SK-N-MC (cell line): ENCODE data around the gene ATPAF1.

ENCODE experiments used
- DNase-seq: peaks from one replicate; pipeline ENCODE4 v3.0.0-alpha.2; 2011; ENCODE audit warnings: low read depth, low spot score
- H3K27ac ChIP-seq: fragments of 200-600 bp; sonication (generic); 2 replicates; pipeline ENCODE4 v1.5.1; 2016; ENCODE audit warnings: mixed run types
- H3K36me3 ChIP-seq: fragments of 200-600 bp; sonication (generic); 2 replicates; pipeline ENCODE4 v1.6.1; 2017; ENCODE audit warnings: antibody characterized with exemption, low read length, mixed read lengths; ENCODE audit not compliant: insufficient read depth
- H3K4me3 ChIP-seq: fragments of 200-600 bp; sonication (generic); 2 replicates; pipeline ENCODE4 v1.5.1; 2016
- H3K9ac ChIP-seq: fragments of 200-600 bp; sonication (generic); 2 replicates; pipeline ENCODE4 v1.8.0; 2017; ENCODE audit warnings: mixed run types, mixed read lengths; ENCODE audit not compliant: insufficient read length
- H3K9me3 ChIP-seq: fragments of 200-600 bp; sonication (generic); 2 replicates; pipeline ENCODE4 v1.6.1; 2017; ENCODE audit warnings: low read depth, mild to moderate bottlenecking, antibody characterized with exemption, low read length, moderate library complexity, mixed read lengths
- EZH2 ChIP-seq: fragments of 200-600 bp; sonication (generic); IDR thresholded peaks from one replicate; pipeline ENCODE4 v1.6.1; 2017; ENCODE audit warnings: antibody characterized with exemption
- FOXP2 ChIP-seq: optimal IDR thresholded peaks from 2 replicates; pipeline ENCODE3; 2011; ENCODE audit warnings: mild to moderate bottlenecking, moderate library complexity; ENCODE audit not compliant: insufficient read depth; ENCODE audit errors: extremely low read length, control extremely low read depth
- POLR2AphosphoS5 ChIP-seq: IDR thresholded peaks from 2 replicates; pipeline ENCODE4 v1.6.1; 2012; ENCODE audit warnings: mild to moderate bottlenecking, low read depth, low read length, borderline replicate concordance

ATPAF1 gene

GRCh38 chr1:46686255-46686654 is 18.1 kb upstream of the ATPAF1 start:
- Histone ChIP-seq H3K9me3 (no peaks in the 10 kb centered on the region), H3K4me3 (no peak overlapping the region), H3K9ac (no peak overlapping the region), H3K36me3 (peaks cover 74% of the 10 kb centered on the region), H3K27ac (no peak overlapping the region)
- no peak for TF ChIP-seq POLR2AphosphoS5
- no peak for TF ChIP-seq EZH2
- no peak for TF ChIP-seq FOXP2
- no peak for DNase-seq

- no peak for DNase-seq
- Histone ChIP-seq H3K27ac (no peak overlapping the region), H3K9me3 (no peaks in the 10 kb centered on the region), H3K4me3 (no peak overlapping the region), H3K9ac (no peak overlapping the region), H3K36me3 (peaks cover 80% of the 10 kb centered on the region)
- TF ChIP-seq EZH2, result no peak
Observed at GRCh38 chr1:46684670-46685069, 16.5 kb upstream of the ATPAF1 start.

DNA sequence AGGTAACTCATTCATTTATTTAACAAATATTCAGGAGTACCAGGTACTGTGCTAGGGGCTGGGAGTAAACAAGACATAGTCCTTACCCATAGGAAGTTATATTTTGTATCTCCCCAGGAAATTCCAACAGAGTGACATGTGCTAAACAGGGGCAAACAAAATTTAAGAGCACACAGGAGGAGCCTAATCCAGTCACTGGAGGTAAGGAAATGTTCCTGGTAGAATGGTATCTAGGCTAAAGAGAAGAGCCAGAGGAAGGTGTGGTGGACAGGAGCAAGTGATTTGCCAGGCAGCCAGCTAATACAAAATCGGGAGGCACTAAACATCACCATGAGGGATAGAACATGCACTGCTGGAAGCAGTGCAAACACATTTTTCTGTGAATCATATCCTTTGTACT is 13.9 kb upstream of the ATPAF1 start:
- Histone ChIP-seq H3K9ac (no peak overlapping the region), H3K9me3 (no peaks in the 10 kb centered on the region), H3K36me3 (peaks cover 66% of the 10 kb centered on the region), H3K4me3 (no peak overlapping the region), H3K27ac (no peak overlapping the region)
- TF ChIP-seq FOXP2 (no peak), EZH2 (no peak), POLR2AphosphoS5 (no peak)
- DNase-seq, result no peak

DNA sequence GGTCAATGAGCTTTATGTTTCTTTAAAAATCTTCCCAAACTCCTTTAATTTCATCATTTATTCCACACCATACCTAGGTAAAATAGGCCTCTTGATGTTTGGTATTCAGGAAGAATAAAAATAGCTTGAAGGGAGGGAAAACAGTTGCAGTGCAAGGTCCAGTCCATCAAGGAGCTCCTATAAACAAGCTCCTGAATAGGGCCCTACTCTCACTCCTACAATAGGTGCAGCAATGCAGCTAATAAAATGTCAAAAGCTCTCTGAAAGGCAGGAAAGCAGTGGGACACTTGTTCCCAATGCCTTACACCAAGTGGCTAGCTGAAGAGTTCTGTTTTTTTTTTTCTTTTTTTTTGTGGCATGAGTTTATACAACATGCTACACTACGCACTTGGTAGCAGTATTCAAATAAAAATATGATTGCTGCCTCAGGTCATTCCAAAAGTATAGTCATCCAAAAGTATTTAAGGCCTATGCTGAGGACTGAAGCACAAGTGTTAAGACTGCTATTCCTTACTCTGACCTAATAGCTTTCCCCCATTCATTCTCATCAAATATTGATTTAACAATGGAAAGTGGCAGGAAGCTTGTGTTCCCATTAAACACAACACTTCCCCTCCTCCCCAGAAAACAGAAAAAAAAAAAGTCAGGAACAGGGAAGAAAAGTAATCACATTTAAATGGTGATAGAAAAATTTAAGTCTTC is 13.3 kb upstream of the ATPAF1 start:
- no peak overlapping the region for H3K9ac ChIP-seq
- H3K4me3 ChIP-seq, result no peak overlapping the region
- H3K27ac ChIP-seq, result no peak overlapping the region
- H3K36me3 ChIP-seq, result peaks cover 66% of the 10 kb centered on the region
- no peaks in the 10 kb centered on the region for H3K9me3 ChIP-seq
- TF ChIP-seq FOXP2, result no peak
- no peak for DNase-seq

DNA sequence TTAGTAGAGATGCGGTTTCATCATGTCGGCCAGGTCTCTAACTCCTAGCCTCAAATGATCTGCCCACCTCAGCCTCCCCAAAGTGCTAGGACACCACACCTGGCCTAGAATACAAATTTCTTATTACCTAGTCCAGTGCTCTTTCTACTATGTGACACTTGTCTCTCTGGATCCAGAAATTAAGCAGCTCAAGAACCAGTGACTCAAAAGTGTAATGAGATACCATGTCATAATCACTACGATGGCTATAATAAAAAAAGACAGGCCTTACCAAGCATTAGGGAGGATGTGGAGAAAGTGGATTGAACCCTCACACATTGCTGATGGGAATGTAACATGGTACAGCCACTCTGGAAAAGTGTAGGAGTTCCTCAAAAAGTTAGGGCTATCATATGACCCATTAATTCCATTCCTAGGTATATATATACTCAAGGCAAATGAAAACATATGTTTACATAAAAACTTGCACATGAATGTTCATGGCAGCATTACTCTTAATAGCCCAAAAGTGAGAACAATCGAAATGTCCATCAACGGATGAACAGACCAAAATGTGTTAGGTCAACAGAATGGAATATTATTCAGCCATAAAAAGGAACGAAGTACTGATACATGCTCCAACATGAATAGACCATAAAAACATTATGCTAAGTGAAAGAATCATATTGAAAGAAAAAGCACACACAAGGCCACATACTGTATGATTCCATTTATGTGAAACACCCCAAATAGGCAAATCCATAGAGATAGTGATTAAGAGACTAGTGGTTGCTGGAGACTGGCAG is 11.8 kb upstream of the ATPAF1 start:
- DNase-seq, result no peak
- no peak overlapping the region for H3K9ac ChIP-seq
- no peak overlapping the region for H3K27ac ChIP-seq
- H3K36me3 ChIP-seq, result peaks cover 55% of the 10 kb centered on the region
- TF ChIP-seq FOXP2 (no peak), POLR2AphosphoS5 (no peak), EZH2 (no peak)
- no peaks in the 10 kb centered on the region for H3K9me3 ChIP-seq
- H3K4me3 ChIP-seq, result no peak overlapping the region

DNA sequence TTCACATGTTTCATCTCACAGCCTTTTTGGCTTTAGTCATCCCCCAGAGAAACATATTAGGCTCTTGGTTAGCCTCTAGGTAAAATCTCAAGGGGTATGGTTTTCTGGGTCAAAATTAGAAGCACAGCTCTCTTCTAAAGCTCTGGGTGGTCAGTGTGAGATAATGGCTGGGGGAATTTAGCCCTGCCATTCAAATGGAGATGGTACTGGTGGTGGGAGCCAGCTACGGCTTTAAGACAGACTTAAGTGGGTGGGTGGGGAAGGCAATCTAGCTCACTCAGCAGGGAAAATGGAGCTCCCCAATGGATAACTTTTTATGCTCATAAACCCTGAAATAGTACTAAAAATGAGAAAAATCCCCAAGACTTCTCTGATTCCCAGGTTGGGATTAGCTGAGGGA is 9.2 kb upstream of the ATPAF1 start:
- Histone ChIP-seq H3K9ac (no peak overlapping the region), H3K27ac (no peak overlapping the region), H3K4me3 (no peak overlapping the region), H3K36me3 (peaks cover 29% of the 10 kb centered on the region), H3K9me3 (no peaks in the 10 kb centered on the region)
- no peak for DNase-seq
- TF ChIP-seq POLR2AphosphoS5 (no peak), FOXP2 (no peak), EZH2 (no peak)

DNA sequence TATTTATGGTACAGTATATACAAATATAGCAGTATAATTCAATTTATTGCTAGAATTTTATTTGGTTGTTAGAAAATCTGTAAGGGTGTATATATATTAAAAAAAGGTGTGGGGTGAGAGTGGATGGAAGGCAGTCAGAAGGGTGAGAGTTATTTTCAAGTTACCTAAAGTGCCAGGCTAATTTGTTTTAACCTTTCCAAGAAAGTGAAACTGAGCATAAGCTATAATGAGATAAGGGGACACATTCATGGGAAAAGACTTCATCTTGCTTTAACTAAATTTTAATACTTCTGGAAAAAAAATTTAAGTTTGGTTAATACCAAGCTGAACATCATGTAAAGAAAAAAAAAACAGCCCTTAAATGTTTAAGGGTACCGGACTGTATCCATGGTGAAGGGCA is 8.4 kb upstream of the ATPAF1 start:
- H3K4me3 ChIP-seq, result no peak overlapping the region
- H3K9ac ChIP-seq, result no peak overlapping the region
- peaks cover 25% of the 10 kb centered on the region for H3K36me3 ChIP-seq
- no peak for DNase-seq
- no peaks in the 10 kb centered on the region for H3K9me3 ChIP-seq
- no peak for TF ChIP-seq POLR2AphosphoS5
- TF ChIP-seq EZH2, result no peak
- TF ChIP-seq FOXP2, result no peak
- H3K27ac ChIP-seq, result no peak overlapping the region

- no peak for DNase-seq
- H3K9me3 ChIP-seq, result no peaks in the 10 kb centered on the region
- no peak overlapping the region for H3K27ac ChIP-seq
- H3K4me3 ChIP-seq, result no peak overlapping the region
- no peak for TF ChIP-seq FOXP2
- no peak for TF ChIP-seq EZH2
- no peak for TF ChIP-seq POLR2AphosphoS5
- H3K9ac ChIP-seq, result no peak overlapping the region
- peaks cover 24% of the 10 kb centered on the region for H3K36me3 ChIP-seq
Observed at GRCh38 chr1:46675549-46676314, 7.6 kb upstream of the ATPAF1 start.
